H1 (cell line): Measurements from ENCODE around the gene CORO2B. TPM values are rescaled to one million over a fixed set of nuclear protein-coding genes. Genes with fewer than 3 reads are reported as not detected.

ENCODE experiments used
- E2F6 ChIP-seq: IDR thresholded peaks from 2 replicates; pipeline ENCODE4 v1.6.1; 2012; ENCODE audit warnings: inconsistent platforms
- TAF1 ChIP-seq: IDR thresholded peaks from 2 replicates; pipeline ENCODE4 v1.6.1; 2011; ENCODE audit warnings: mild to moderate bottlenecking, low read depth, low read length
- polyA plus RNA-seq, 7 experiments: library from polyadenylated mRNA; depleted of rRNA in 3 of 7; stranded (reverse) in 5 of 7; unstranded in 2 of 7; fragments of >200 nt in 5 of 7; fragments of 200-250 nt in 2 of 7; gene quantifications; 1 replicate in 5 of 7; 2 replicates in 1 of 7; 4 replicates in 1 of 7; pipeline versions ENCODE4 v1.2.1 to v1.2.3, GENCODE V29; 2011 to 2013; ENCODE audit warnings: missing spikeins in 2 of 7, mixed read lengths in 2 of 7
- total RNA-seq: library from RNA; stranded (reverse); fragmentation: NEBNext Ultra II Directional; extraction: Animal tissue kit (Norgen Biotek cat#: 25700); gene quantifications from 2 replicates; pipeline ENCODE4 v1.2.1, GENCODE V29; 2021

CORO2B gene
- total and polyA plus RNA-seq, 2 of the 8 experiments (the other 6 are each of a cell fraction or from before 2014, with no cell fraction given): 3.4 to 6.7 TPM

GRCh38 chr15:68582236-68582635 lies 3.4 kb downstream of the CORO2B start (continued):
- TF ChIP-seq E2F6 (no peak), TAF1 (no peak)
